Kidney epithelial cell (primary cell): Measurements from ENCODE around the gene PXK. TPM values are rescaled to one million over a fixed set of nuclear protein-coding genes. Genes with fewer than 3 reads are reported as not detected.

Source experiments
- DNase-seq: peaks from one replicate; pipeline ENCODE4 v3.0.0-alpha.2; 2010; ENCODE audit warnings: low read depth
- H3K27me3 ChIP-seq: 2 replicates; pipeline ENCODE4 v1.6.0; 2011; ENCODE audit warnings: low read length; ENCODE audit not compliant: control insufficient read depth, insufficient read depth
- H3K36me3 ChIP-seq: 2 replicates; pipeline ENCODE4 v1.5.1; 2011; ENCODE audit warnings: low read length; ENCODE audit not compliant: control insufficient read depth, insufficient read depth
- H3K4me3 ChIP-seq: 2 replicates; pipeline ENCODE4 v1.5.1; 2011; ENCODE audit warnings: low read depth, mild to moderate bottlenecking, control low read depth, low read length
- total RNA-seq: library from RNA; depleted of rRNA; stranded (reverse); fragments of >200 nt; gene quantifications from 2 replicates; pipeline ENCODE4 v1.2.3, GENCODE V29; 2015
- TF ChIP-seq, protein P1 (sequence below): IDR thresholded peaks from 2 replicates; pipeline ENCODE4 v1.5.1; 2011; ENCODE audit warnings: mild to moderate bottlenecking, moderate library complexity, low read length, control low read depth, inconsistent platforms; ENCODE audit not compliant: insufficient read depth, poor library complexity, severe bottlenecking

The PXK gene
- total RNA-seq, 1 donor from 2014 or later = 13.2 TPM

- no peaks in the 10 kb centered on the region for H3K36me3 ChIP-seq
- DNase-seq = no peak
- no peaks in the 10 kb centered on the region for H3K27me3 ChIP-seq
- TF ChIP-seq, protein P1, sequence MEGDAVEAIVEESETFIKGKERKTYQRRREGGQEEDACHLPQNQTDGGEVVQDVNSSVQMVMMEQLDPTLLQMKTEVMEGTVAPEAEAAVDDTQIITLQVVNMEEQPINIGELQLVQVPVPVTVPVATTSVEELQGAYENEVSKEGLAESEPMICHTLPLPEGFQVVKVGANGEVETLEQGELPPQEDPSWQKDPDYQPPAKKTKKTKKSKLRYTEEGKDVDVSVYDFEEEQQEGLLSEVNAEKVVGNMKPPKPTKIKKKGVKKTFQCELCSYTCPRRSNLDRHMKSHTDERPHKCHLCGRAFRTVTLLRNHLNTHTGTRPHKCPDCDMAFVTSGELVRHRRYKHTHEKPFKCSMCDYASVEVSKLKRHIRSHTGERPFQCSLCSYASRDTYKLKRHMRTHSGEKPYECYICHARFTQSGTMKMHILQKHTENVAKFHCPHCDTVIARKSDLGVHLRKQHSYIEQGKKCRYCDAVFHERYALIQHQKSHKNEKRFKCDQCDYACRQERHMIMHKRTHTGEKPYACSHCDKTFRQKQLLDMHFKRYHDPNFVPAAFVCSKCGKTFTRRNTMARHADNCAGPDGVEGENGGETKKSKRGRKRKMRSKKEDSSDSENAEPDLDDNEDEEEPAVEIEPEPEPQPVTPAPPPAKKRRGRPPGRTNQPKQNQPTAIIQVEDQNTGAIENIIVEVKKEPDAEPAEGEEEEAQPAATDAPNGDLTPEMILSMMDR = no peak
- H3K4me3 ChIP-seq = no peak overlapping the region
Observed at GRCh38 chr3:58317811-58318210, 14.9 kb upstream of the PXK start.

GRCh38 chr3:58321791-58322190 lies 10.9 kb upstream of the PXK start:
- TF ChIP-seq, protein P1 = no peak
- Histone ChIP-seq H3K36me3 (no peaks in the 10 kb centered on the region), H3K4me3 (no peak overlapping the region), H3K27me3 (no peaks in the 10 kb centered on the region)
- no peak for DNase-seq

DNA sequence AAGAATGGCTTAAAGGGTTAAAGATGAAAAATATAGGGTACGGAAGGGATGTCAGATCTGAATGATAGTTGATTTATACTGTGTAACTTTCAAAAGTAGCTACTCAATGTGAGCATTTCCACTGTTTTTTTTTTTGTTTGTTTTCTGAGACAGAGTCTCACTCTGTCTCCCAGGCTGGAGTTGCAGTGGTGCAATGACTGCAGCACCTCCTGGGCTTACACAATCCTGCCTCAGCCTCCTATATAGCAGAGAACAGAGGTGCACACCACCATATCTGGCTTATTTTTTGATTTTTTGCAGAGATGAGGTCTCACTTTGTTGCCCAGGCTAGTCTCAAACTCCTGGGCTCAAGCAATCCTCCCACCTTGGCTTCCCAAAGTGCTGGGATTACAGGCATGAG lies 9.9 kb upstream of the PXK start:
- Histone ChIP-seq H3K4me3 (no peak overlapping the region), H3K36me3 (no peaks in the 10 kb centered on the region), H3K27me3 (no peaks in the 10 kb centered on the region)
- TF ChIP-seq, protein P1 = no peak
- DNase-seq = no peak

GRCh38 chr3:58323529-58324390 lies 8.9 kb upstream of the PXK start:
- TF ChIP-seq, protein P1 = no peak

DNA sequence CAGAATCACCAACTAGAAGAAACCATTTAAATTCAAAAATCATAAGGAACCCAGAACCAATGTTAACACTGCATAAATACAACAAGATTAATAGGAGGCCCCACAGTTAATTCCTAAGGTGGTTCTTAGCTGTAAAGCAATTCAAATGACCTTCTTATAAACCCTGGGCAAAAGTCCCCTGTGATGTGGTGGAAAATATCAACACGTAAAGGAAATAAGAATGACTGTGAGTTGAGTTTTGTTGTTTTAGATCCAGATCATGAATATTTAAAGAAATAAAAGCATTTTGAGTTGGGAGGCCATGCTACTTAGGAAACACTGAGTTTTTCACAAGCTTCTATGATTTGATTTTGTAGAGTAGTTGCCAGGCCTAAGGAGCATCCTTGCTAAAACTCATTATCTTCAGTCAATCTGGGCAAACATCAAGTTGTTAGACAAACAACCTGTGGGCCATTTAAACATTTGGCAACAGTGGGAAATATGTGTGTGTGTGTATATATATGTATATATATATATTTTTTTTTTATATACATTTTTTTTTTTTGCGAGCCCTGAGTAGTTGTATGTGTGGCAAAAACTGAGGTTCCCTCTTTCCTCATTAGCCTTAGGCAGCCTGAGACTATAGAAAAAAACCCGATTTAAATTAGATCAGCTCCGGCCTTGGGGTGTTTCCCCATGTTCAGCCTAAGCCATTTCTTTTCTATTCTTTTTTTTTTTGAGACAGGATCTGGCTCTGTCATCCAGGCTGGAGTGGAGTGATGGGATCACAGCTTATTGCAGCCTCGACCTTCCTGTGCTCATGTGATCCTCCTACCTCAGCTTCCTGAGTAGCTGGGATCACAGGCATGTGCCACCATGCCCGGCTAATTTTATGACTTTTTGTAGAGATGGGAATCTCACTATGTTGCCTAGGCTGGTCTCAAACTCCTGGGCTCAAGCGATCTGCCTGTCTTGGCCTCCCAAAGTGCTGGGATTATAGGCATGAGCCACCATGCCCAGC lies 8.0 kb upstream of the PXK start:
- H3K36me3 ChIP-seq = no peaks in the 10 kb centered on the region
- no peak overlapping the region for H3K4me3 ChIP-seq
- DNase-seq = no peak
- TF ChIP-seq, protein P1 = no peak
- H3K27me3 ChIP-seq = no peaks in the 10 kb centered on the region

More at GRCh38 chr3:58323529-58324390, 8.9 kb upstream of the PXK start:
- no peak for DNase-seq
- no peaks in the 10 kb centered on the region for H3K27me3 ChIP-seq
- no peaks in the 10 kb centered on the region for H3K36me3 ChIP-seq
- no peak overlapping the region for H3K4me3 ChIP-seq
